ENCODE measurements around the gene ANKRD55.
"Not testable (repeated sequence)": the region's sequence is repeated elsewhere in the genome, so short reads cannot be mapped to it uniquely, and the experiment has no call there.

GRCh38 chr5:56079157-56079500, 154.0 kb downstream of the ANKRD55 start:
- not testable (repeated sequence) for TF ChIP-seq CTCF (IDR thresholded peaks at IDR 0.05 in 8 of 11, conservative IDR thresholded peaks at IDR 0.05 in 3 of 11); POLR2AphosphoS5 (IDR thresholded peaks at IDR 0.05)
